NCI-H524 (cell line): ENCODE measurements around the gene CABP1.
A peak's percentile ranks its signal among the peaks of the same experiment; 100 is the strongest.
"Not testable (repeated sequence)": the region's sequence is repeated elsewhere in the genome, so short reads cannot be mapped to it uniquely, and the experiment has no call there.

Source experiments
- DNase-seq, 2 experiments: peaks; one replicate each; lab custom pipeline; 2025; lab: John Stamatoyannopoulos, UW

The CABP1 gene

GRCh38 chr12:120668091-120668867 is 27.9 kb downstream of the CABP1 start:
- DNase-seq = no peak

- DNase-seq = peak; percentile 45 to 66
Measured at GRCh38 chr12:120668868-120669840, 28.7 kb downstream of the CABP1 start.

- not testable (repeated sequence) for DNase-seq
Measured at GRCh38 chr12:120670237-120670636, 29.8 kb downstream of the CABP1 start.

GRCh38 chr12:120670667-120671066 is 30.2 kb downstream of the CABP1 start:
- DNase-seq = no peak

- DNase-seq = no peak
Measured at GRCh38 chr12:120674097-120674636, 33.7 kb downstream of the CABP1 start.

- DNase-seq = no peak
Measured at GRCh38 chr12:120677765-120678473, 37.5 kb downstream of the CABP1 start.

GRCh38 chr12:120678572-120678971 is 38.1 kb downstream of the CABP1 start:
- no peak for DNase-seq

- no peak for DNase-seq
Measured at GRCh38 chr12:120680165-120680738, 39.8 kb downstream of the CABP1 start.

- DNase-seq = no peak
Measured at GRCh38 chr12:120684523-120684932, 44.1 kb downstream of the CABP1 start.

GRCh38 chr12:120685522-120685921 is 45.1 kb downstream of the CABP1 start:
- no peak for DNase-seq

- DNase-seq = peak; percentile 93 to 96
Measured at GRCh38 chr12:120686151-120686689, 45.8 kb downstream of the CABP1 start.

GRCh38 chr12:120686690-120687577 is 46.5 kb downstream of the CABP1 start, which contains the start of gene MLEC:
Gene MLEC, plus strand, starts transcription at chr12:120687149. Its CDS starts 148 bp downstream, at chr12:120687297.
- peak; percentile 97 to 98 for DNase-seq

GRCh38 chr12:120687578-120688289 is 47.3 kb downstream of the CABP1 start:
- DNase-seq = no peak

GRCh38 chr12:120688527-120689071 is 48.2 kb downstream of the CABP1 start:
- no peak for DNase-seq

GRCh38 chr12:120689397-120690082 is 49.1 kb downstream of the CABP1 start:
- DNase-seq = no peak

- no peak for DNase-seq
Measured at GRCh38 chr12:120690083-120690450, 49.6 kb downstream of the CABP1 start.

GRCh38 chr12:120690978-120691377 is 50.6 kb downstream of the CABP1 start:
- DNase-seq = no peak

- no peak for DNase-seq
Measured at GRCh38 chr12:120692524-120693033, 52.2 kb downstream of the CABP1 start.
